Endodermal cell (in vitro differentiated cells): ENCODE measurements around the gene CCNT2. TPM values are rescaled to one million over a fixed set of nuclear protein-coding genes. Genes with fewer than 3 reads are reported as not detected.

ENCODE experiments used
- DNase-seq: peaks from one replicate; pipeline ENCODE4 v3.0.0-alpha.2; 2017
- H3K27ac ChIP-seq: 2 replicates; pipeline ENCODE4 v1.5.1; 2013; ENCODE audit warnings: mild to moderate bottlenecking, low read depth, low read length, moderate library complexity
- H3K27me3 ChIP-seq: 2 replicates; pipeline ENCODE4 v1.6.1; 2013; ENCODE audit warnings: mild to moderate bottlenecking, low read length, moderate library complexity; ENCODE audit not compliant: insufficient read depth, control insufficient read depth, poor library complexity, severe bottlenecking
- H3K36me3 ChIP-seq: 2 replicates; pipeline ENCODE4 v1.7.0; 2013; ENCODE audit warnings: mild to moderate bottlenecking, low read length, moderate library complexity; ENCODE audit not compliant: control insufficient read depth, insufficient read depth
- H3K4me1 ChIP-seq: one replicate; pipeline ENCODE4 v1.7.0; 2013; ENCODE audit warnings: low read length; ENCODE audit not compliant: control insufficient read depth, insufficient read depth
- H3K4me3 ChIP-seq: 2 replicates; pipeline ENCODE4 v1.5.1; 2013; ENCODE audit warnings: mild to moderate bottlenecking, low read length, moderate library complexity
- H3K9ac ChIP-seq: 2 replicates; pipeline ENCODE4 v1.6.1; 2013; ENCODE audit warnings: mild to moderate bottlenecking, low read length, moderate library complexity; ENCODE audit not compliant: poor library complexity, severe bottlenecking; ENCODE audit errors: extremely low read depth
- H3K9me3 ChIP-seq: 2 replicates; pipeline ENCODE4 v1.6.1; 2013; ENCODE audit warnings: mild to moderate bottlenecking, low read length, moderate library complexity; ENCODE audit not compliant: control insufficient read depth
- H3K27ac Mint-ChIP-seq: 2 replicates; pipeline ENCODE4 v1.8.0; 2020; ENCODE audit warnings: mixed read lengths
- H3K27me3 Mint-ChIP-seq: 2 replicates; pipeline ENCODE4 v1.8.0; 2021; ENCODE audit warnings: mild to moderate bottlenecking, mixed read lengths; ENCODE audit not compliant: insufficient read depth
- H3K36me3 Mint-ChIP-seq: 2 replicates; pipeline ENCODE4 v1.8.0; 2020; ENCODE audit warnings: low read depth, mixed read lengths
- H3K4me1 Mint-ChIP-seq: 2 replicates; pipeline ENCODE4 v1.8.0; 2020; ENCODE audit warnings: mixed read lengths
- H3K4me3 Mint-ChIP-seq: 2 replicates; pipeline ENCODE4 v1.8.0; 2020; ENCODE audit warnings: mild to moderate bottlenecking, moderate library complexity, mixed read lengths
- H3K9me3 Mint-ChIP-seq: 2 replicates; pipeline ENCODE4 v1.8.0; 2020; ENCODE audit warnings: mild to moderate bottlenecking, mixed read lengths
- CTCF ChIP-seq: fragments of 200-600 bp; sonication (generic); conservative IDR thresholded peaks from 2 replicates; pipeline ENCODE4 v1.5.0; 2021; ENCODE audit warnings: antibody characterized with exemption, mild to moderate bottlenecking
- WGBS, 2 experiments: methylation state at CpG; one replicate each; pipeline versions ENCODE4 v1.1.5 to v1.1.7; 2013; ENCODE audit warnings: missing lambda C conversion rate in 2 of 2, mixed read lengths in 1 of 2; ENCODE audit not compliant: insufficient coverage in 1 of 2, insufficient read length in 1 of 2; 5-methylcytosine and 5-hydroxymethylcytosine counted together
- long read RNA-seq, 4 experiments: library from polyadenylated mRNA in 2 of 4; library from RNA in 1 of 4; library from capped mRNA in 1 of 4; stranded (forward) in 3 of 4; unstranded in 1 of 4; transcript quantifications; one replicate each; pipeline ENCODE4 v2.0.0, GENCODE V29; 2020 to 2021; ENCODE audit warnings: inconsistent platforms in 1 of 4
- polyA plus RNA-seq, 2 experiments: library from polyadenylated mRNA; stranded (reverse); fragments of 50-300 nt; gene quantifications; one replicate each; pipeline ENCODE4 v1.2.3, GENCODE V29; 2013
- total RNA-seq, 2 donors: library from RNA; stranded (reverse); fragmentation: NEBNext Ultra II Directional in 1 of 2; extraction: Animal tissue kit (Norgen Biotek cat#: 25700) in 1 of 2; gene quantifications; 2 replicates in 1 of 2; 3 replicates in 1 of 2; pipeline ENCODE4 v1.2.1, GENCODE V29; 2021

CCNT2 gene
- total RNA-seq: 10 to 100 TPM; 51.4 to 53.3 TPM
- 41.9 TPM for polyA plus RNA-seq (2013, experiment 1 of 2)
- polyA plus RNA-seq (2013, experiment 2 of 2): 40.8 TPM
- long read RNA-seq, experiment 1, full-length matches to known transcripts: 3 of 23 reads
- long read RNA-seq, experiment 1, partial matches to known transcripts: 18 of 23 reads
- long read RNA-seq, experiment 1, other reads (novel, unspliced or antisense): 2 of 23 reads
- long read RNA-seq, experiment 2, full-length matches to known transcripts: 70 of 119 reads
- long read RNA-seq, experiment 2, partial matches to known transcripts: 8 of 119 reads
- long read RNA-seq, experiment 2, other reads (novel, unspliced or antisense): 41 of 119 reads
- long read RNA-seq, experiment 3, full-length matches to known transcripts: 85 of 156 reads
- long read RNA-seq, experiment 3, partial matches to known transcripts: 40 of 156 reads
- long read RNA-seq, experiment 3, other reads (novel, unspliced or antisense): 31 of 156 reads
- long read RNA-seq, experiment 4, full-length matches to known transcripts: 6 of 11 reads
- long read RNA-seq, experiment 4, partial matches to known transcripts: 0 of 11 reads
- long read RNA-seq, experiment 4, other reads (novel, unspliced or antisense): 5 of 11 reads

- peak within 1 kb of the TSS; percentile 100 for H3K4me3 Mint-ChIP-seq
- H3K27me3 Mint-ChIP-seq: no peaks in the 10 kb centered on the region
- peaks cover 9% of the 10 kb centered on the region for H3K36me3 Mint-ChIP-seq
- Histone ChIP-seq H3K4me1 (no peaks in the 10 kb centered on the region), H3K9ac (peak within 1 kb of the TSS; percentile 100), H3K9me3 (no peaks in the 10 kb centered on the region), H3K4me3 (peak within 1 kb of the TSS; percentile 98), H3K27me3 (no peaks in the 10 kb centered on the region), H3K27ac (peak within 1 kb of the TSS; percentile 97), H3K36me3 (peaks cover 21% of the 10 kb centered on the region)
- H3K27ac Mint-ChIP-seq: peak within 1 kb of the TSS; percentile 100
- 0% methylated on average over 29 to 83 of the region's 83 CpGs for WGBS, 2 experiments
- peak; percentile 100 for DNase-seq
- H3K4me1 Mint-ChIP-seq: peaks cover 5% of the 10 kb centered on the region
- peak; percentile 30 for TF ChIP-seq CTCF
- H3K9me3 Mint-ChIP-seq: peaks cover 8% of the 10 kb centered on the region
These were observed at the start of gene CCNT2 for GRCh38 chr2:134918526-134919340. CCNT2 (plus strand) TSS chr2:134918822; CDS start chr2:134918855, 33 bp downstream.

- Histone ChIP-seq H3K27ac (peak overlapping the region; percentile 60), H3K4me3 (no peak overlapping the region), H3K27me3 (no peaks in the 10 kb centered on the region), H3K36me3 (no peaks in the 10 kb centered on the region), H3K4me1 (no peaks in the 10 kb centered on the region), H3K9me3 (no peaks in the 10 kb centered on the region), H3K9ac (no peak overlapping the region)
- Mint-ChIP-seq H3K9me3 (no peaks in the 10 kb centered on the region), H3K27ac (no peak overlapping the region), H3K4me3 (no peak overlapping the region), H3K27me3 (no peaks in the 10 kb centered on the region), H3K36me3 (no peaks in the 10 kb centered on the region), H3K4me1 (peaks cover 2% of the 10 kb centered on the region)
- no peak for DNase-seq
- no peak for TF ChIP-seq CTCF
- WGBS, 2 experiments: 91 to 92% methylated on average over 5 to 8 of the region's 8 CpGs
These were observed 48.5 kb upstream of the CCNT2 start for GRCh38 chr2:134869946-134870736.

GRCh38 chr2:134873152-134873551 is 45.5 kb upstream of the CCNT2 start:
- H3K4me1 Mint-ChIP-seq: peaks cover 2% of the 10 kb centered on the region
- no peaks in the 10 kb centered on the region for H3K36me3 ChIP-seq
- H3K9me3 ChIP-seq: peaks cover 2% of the 10 kb centered on the region
- no peaks in the 10 kb centered on the region for H3K9me3 Mint-ChIP-seq
- WGBS, 2 experiments: 100% methylated on average over 1 to 2 of the region's 2 CpGs
- no peak overlapping the region for H3K4me3 ChIP-seq
- H3K27me3 ChIP-seq: no peaks in the 10 kb centered on the region
- H3K27ac Mint-ChIP-seq: no peak overlapping the region
- H3K27ac ChIP-seq: no peak overlapping the region
- no peak overlapping the region for H3K9ac ChIP-seq
- H3K27me3 Mint-ChIP-seq: peaks cover 1% of the 10 kb centered on the region
- no peak for DNase-seq
- no peaks in the 10 kb centered on the region for H3K36me3 Mint-ChIP-seq
- no peaks in the 10 kb centered on the region for H3K4me1 ChIP-seq
- TF ChIP-seq CTCF: no peak
- H3K4me3 Mint-ChIP-seq: no peak overlapping the region
